Heart left ventricle (tissue), 16 donors: Measurements from ENCODE around the gene CDK6. TPM values are rescaled to one million over a fixed set of nuclear protein-coding genes. Genes with fewer than 3 reads are reported as not detected.

Source experiments
- ATAC-seq, 4 donors: fragments of 200-7000 bp; cut with Tn5 transposase; one replicate each; pipeline ENCODE4 v1.9.1; 2020 to 2022; ENCODE audit warnings: moderate library complexity in 4 of 4, mild to moderate bottlenecking in 3 of 4, moderate number of reproducible peaks in 1 of 4
- DNase-seq, 5 donors: peaks; one replicate each; pipeline ENCODE4 v3.0.0-alpha.2; 2020
- H3K27ac ChIP-seq, 12 donors: fragments of 200-600 bp; sonication (generic) in 4 of 12; one replicate each; pipeline versions ENCODE4 v1.5.0 to v1.8.0; 2016 to 2022; ENCODE audit warnings: mild to moderate bottlenecking in 2 of 12
- H3K27me3 ChIP-seq, 9 donors: fragments of 200-600 bp; sonication (generic) in 2 of 9; one replicate each; pipeline versions ENCODE4 v1.5.1 to v1.8.0; 2016 to 2022; ENCODE audit warnings: mild to moderate bottlenecking in 3 of 9
- H3K36me3 ChIP-seq, 9 donors: fragments of 200-600 bp; sonication (generic) in 2 of 9; one replicate each; pipeline versions ENCODE4 v1.5.0 to v1.8.0; 2018 to 2022; ENCODE audit warnings: mild to moderate bottlenecking in 2 of 9
- H3K4me1 ChIP-seq, 12 donors: fragments of 200-600 bp; sonication (generic) in 4 of 12; one replicate each; pipeline versions ENCODE4 v1.5.0 to v1.8.0; 2016 to 2022; ENCODE audit warnings: mild to moderate bottlenecking in 3 of 12
- H3K4me3 ChIP-seq, 12 donors: fragments of 200-600 bp; sonication (generic) in 4 of 12; one replicate each; pipeline versions ENCODE4 v1.5.0 to v1.8.0; 2017 to 2022; ENCODE audit warnings: mild to moderate bottlenecking in 9 of 12, moderate library complexity in 4 of 12
- H3K9me3 ChIP-seq, 12 donors: fragments of 200-600 bp; sonication (generic) in 4 of 12; one replicate each; pipeline versions ENCODE4 v1.5.0 to v1.8.0; 2016 to 2022; ENCODE audit warnings: mild to moderate bottlenecking in 1 of 12
- POLR2A ChIP-seq, 2 donors: fragments of 450-650 bp; IDR thresholded peaks; one replicate each; pipeline ENCODE4 v1.6.1; 2017; ENCODE audit warnings: antibody characterized with exemption in 2 of 2, mild to moderate bottlenecking in 2 of 2, moderate library complexity in 2 of 2
- WGBS, 4 donors: extraction: QIAGEN DNeasy Blood & Tissue Kit in 2 of 4; methylation state at CpG; one replicate each; pipeline versions ENCODE4 v1.1.5 to v1.1.7; 2013 to 2018; 5-methylcytosine and 5-hydroxymethylcytosine counted together
- intact Hi-C, 10 donors: fragments of 100-400 bp; cut with DNase I; formaldehyde crosslinking; loops; one replicate each; pipeline versions ENCODE4 v1.11.1 to v1.14.2; 2022
- polyA plus RNA-seq, 2 donors: library from polyadenylated mRNA; stranded (reverse); fragments of 200-250 nt; gene quantifications; one replicate each; pipeline ENCODE4 v1.2.3, GENCODE V29; 2013
- total RNA-seq, 9 donors: library from RNA; depleted of rRNA in 2 of 9; stranded (reverse); fragments of >200 nt in 2 of 9; fragmentation: NEBNext Ultra II Directional in 3 of 9; extraction: Animal tissue kit (Norgen Biotek cat#: 25700) in 3 of 9; gene quantifications; one replicate each; pipeline versions ENCODE4 v1.1.0 to v1.2.4, GENCODE V29; 2016 to 2023
- TF ChIP-seq, protein P1 (sequence below), 12 donors: fragments of 200-600 bp; sonication (generic) in 4 of 12; IDR thresholded peaks; one replicate each; pipeline versions ENCODE4 v1.5.0 to v1.8.0; 2018 to 2022; ENCODE audit warnings: antibody characterized with exemption in 12 of 12, mild to moderate bottlenecking in 5 of 12
- donor health status: ischemic (EF 13 %, LVEDD 7.1; RV severe dilation, severe dysfunction).
- donor health status: healthy with polysubstance abuse.
- donor health status: DM: no; HTN: yes; CAD: no.
- donor health status: DM: no; HTN: no; CAD: no.
- donor health status: ischemic (EF 25% LVEDD 6.9; RV normal size, moderate dysfunction).
- donor health status: ischemic (EF 25% LVEDD 5.7; RV mildly dilated, moderate dysfunction).
- donor health status: healthy.
- donor health status: DM: yes; HTN: yes; CAD: no.
- donor health status: ischemic (EF 35%, LVEDD 5.7; RV mildly dilated, moderate dysfunction).
- donor health status: nonischemic (EF 11% LVEDD 7.7; RV severe dilation, severe dysfunction).
- donor health status: DM: yes; HTN: yes; CAD: no.
- donor health status: PGD.
- donor health status: ischemic (EF 29% LVEDD 5.4; RV normal size, mild dysfunction).
- donor health status: nonischemic (EF 23%, LVEDD 6.1; RV moderate dilation, normal function).

CDK6 gene
- total and polyA plus RNA-seq, 11 donors = 2.2 to 40.5 (median 18.7) TPM

DNA sequence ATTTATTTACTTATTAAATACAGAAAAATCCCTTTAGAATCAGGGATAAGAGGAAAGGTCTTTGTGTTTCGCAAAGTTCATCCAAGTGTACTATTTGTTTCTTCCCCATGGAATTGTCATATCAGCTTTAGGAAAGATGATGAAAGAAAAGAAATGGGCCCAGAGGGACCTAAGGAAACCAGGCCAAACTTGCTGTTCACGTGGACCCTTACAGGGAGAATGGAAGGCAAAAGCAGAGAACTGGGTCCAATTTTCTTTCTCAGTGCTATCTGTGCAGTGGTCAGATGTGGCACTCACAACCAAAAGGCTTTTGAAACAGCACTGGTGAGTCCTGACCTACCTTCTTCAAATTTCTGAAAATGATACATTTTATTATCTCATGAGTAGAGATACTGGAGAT, 192.6 kb downstream of the CDK6 start:
- DNase-seq (no peak), ATAC-seq (peak in 1 of 4 donors; percentile 17)
- Histone ChIP-seq H3K27ac (peak overlapping the region in 9 of 12 donors; percentile 1 to 66 (median 44)), H3K9me3 (no peaks in the 10 kb centered on the region), H3K4me3 (no peak overlapping the region), H3K4me1 (peaks cover 9 to 73% (median 24%) of the 10 kb centered on the region in 12 donors), H3K36me3 (no peaks in the 10 kb centered on the region), H3K27me3 (no peaks in the 10 kb centered on the region)
- no peak for TF ChIP-seq POLR2A (IDR thresholded peaks at IDR 0.05)
- TF ChIP-seq, protein P1, sequence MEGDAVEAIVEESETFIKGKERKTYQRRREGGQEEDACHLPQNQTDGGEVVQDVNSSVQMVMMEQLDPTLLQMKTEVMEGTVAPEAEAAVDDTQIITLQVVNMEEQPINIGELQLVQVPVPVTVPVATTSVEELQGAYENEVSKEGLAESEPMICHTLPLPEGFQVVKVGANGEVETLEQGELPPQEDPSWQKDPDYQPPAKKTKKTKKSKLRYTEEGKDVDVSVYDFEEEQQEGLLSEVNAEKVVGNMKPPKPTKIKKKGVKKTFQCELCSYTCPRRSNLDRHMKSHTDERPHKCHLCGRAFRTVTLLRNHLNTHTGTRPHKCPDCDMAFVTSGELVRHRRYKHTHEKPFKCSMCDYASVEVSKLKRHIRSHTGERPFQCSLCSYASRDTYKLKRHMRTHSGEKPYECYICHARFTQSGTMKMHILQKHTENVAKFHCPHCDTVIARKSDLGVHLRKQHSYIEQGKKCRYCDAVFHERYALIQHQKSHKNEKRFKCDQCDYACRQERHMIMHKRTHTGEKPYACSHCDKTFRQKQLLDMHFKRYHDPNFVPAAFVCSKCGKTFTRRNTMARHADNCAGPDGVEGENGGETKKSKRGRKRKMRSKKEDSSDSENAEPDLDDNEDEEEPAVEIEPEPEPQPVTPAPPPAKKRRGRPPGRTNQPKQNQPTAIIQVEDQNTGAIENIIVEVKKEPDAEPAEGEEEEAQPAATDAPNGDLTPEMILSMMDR (IDR thresholded peaks at IDR 0.05) = no peak
- 56 to 68% (median 59%) methylated on average over 2 of the region's 2 CpGs for WGBS, 4 donors
- intact Hi-C loops = no loop called here

DNA sequence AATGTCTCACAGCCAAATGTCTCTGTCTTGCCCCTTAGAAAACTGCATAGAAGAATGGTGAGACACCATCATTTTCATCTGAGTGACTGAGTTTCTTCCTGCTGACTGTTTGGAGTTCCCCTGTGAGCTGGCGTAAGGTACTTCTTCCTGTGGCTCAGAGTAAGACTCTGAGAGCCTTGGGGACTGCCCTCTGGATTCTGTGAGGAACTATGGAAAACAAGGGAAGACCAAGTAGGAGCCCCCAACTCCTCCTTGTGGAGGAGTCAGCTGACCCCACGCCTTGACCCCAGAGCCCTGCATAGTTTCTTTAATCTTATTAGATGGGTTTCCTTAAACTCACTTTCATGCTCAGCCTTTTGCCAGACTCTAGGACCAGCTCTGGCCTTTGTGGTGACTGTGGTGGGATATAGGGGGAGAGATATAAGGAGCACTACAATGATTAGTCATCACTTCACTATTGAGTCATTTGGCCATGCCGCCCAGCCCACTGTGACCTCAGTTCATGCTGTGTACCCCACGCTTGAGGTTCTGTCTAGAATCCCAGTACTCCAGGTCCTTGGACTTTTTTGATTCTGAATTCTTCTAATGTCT, 194.4 kb downstream of the CDK6 start:
- H3K36me3 ChIP-seq = no peaks in the 10 kb centered on the region
- DNase-seq = no peak
- TF ChIP-seq POLR2A (IDR thresholded peaks at IDR 0.05) = no peak
- TF ChIP-seq, protein P1 (IDR thresholded peaks at IDR 0.05) = no peak
- intact Hi-C loops = no loop called here
- peak overlapping the region in 1 of 12 donors; percentile 50 for H3K27ac ChIP-seq
- no peak overlapping the region for H3K4me3 ChIP-seq
- H3K4me1 ChIP-seq = peaks cover 9 to 73% (median 24%) of the 10 kb centered on the region in 12 donors
- no peak for ATAC-seq
- H3K27me3 ChIP-seq = no peaks in the 10 kb centered on the region
- H3K9me3 ChIP-seq = no peaks in the 10 kb centered on the region
- 72 to 91% (median 84%) methylated on average over 4 of the region's 4 CpGs for WGBS, 4 donors

DNA sequence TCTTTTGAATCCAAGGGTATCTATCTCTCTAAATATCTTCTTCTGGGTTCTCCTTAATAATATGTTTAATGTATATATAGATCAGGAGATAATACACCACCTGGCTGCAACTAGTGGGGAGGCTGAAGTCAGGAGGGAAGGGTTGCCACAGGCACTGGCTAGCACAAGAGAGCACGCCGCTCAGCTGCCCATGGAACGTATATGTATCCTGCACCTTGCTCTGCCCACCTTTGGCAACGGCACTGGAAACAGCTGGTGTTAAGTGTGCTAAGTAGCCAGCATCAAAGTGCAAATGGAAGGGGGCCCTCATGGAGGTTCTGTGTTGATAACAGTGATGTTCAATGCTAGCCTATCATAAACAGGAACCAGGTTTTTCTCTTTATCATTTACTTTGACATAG, 196.4 kb downstream of the CDK6 start:
- ATAC-seq (no peak), DNase-seq (peak in 1 of 5 donors; percentile 30)
- WGBS, 4 donors = 42 to 76% (median 61%) methylated on average over 2 to 4 of the region's 4 CpGs
- peaks cover 7 to 69% (median 20%) of the 10 kb centered on the region in 12 donors for H3K4me1 ChIP-seq
- no peak for TF ChIP-seq POLR2A (IDR thresholded peaks at IDR 0.05)
- TF ChIP-seq, protein P1 (IDR thresholded peaks at IDR 0.05) = no peak
- no peaks in the 10 kb centered on the region for H3K36me3 ChIP-seq
- H3K4me3 ChIP-seq = no peak overlapping the region
- intact Hi-C loops = loop anchor here in 3 of 10 donors (10.0 kb wide), 2 partner anchors 45 to 55 kb away; no protein-coding TSS in a partner anchor
- no peaks in the 10 kb centered on the region for H3K9me3 ChIP-seq
- no peaks in the 10 kb centered on the region for H3K27me3 ChIP-seq
- peak overlapping the region in 1 of 12 donors; percentile 48 for H3K27ac ChIP-seq

DNA sequence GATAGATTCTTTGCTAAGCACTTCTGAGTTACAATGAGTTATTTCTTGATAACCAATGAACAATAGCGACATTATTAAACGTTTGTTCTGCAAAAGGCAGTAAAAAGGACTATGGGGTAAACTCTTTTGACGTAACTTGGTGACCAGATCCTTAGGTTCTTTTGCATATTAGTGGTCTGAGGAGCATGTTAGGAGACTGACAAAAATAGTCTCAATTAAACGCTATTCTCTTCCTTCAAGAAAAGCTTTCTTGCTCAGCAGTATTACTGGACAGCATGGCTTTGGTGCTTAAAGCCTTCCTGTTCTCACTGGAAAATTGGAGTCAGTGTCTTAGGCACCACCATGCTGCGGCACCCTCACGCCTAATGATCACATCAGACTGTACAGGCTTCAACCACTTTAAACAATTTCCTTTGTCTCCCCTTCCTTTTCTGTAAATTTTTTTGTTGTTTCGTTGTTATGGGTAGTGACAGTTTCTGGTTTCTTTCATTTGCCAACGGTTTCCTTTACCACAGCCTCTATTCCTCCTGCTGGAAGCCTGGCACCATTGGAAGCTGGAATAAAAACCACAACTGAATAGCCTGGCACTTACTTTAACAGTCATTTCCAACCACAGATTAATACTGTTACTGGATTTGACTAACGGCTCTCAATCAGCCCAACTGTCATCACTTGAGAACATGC, 197.0 kb downstream of the CDK6 start:
- 61 to 75% (median 69%) methylated on average over 9 of the region's 9 CpGs for WGBS, 4 donors
- no peak for DNase-seq
- no peak overlapping the region for H3K4me3 ChIP-seq
- peaks cover 7 to 69% (median 20%) of the 10 kb centered on the region in 12 donors for H3K4me1 ChIP-seq
- H3K36me3 ChIP-seq = no peaks in the 10 kb centered on the region
- peak in 1 of 4 donors; percentile 41 for ATAC-seq
- intact Hi-C loops = loop anchor here in 3 of 10 donors (10.0 kb wide), 2 partner anchors 45 to 55 kb away; no protein-coding TSS in a partner anchor
- no peaks in the 10 kb centered on the region for H3K27me3 ChIP-seq
- no peaks in the 10 kb centered on the region for H3K9me3 ChIP-seq
- H3K27ac ChIP-seq = peak overlapping the region in 2 of 12 donors; percentile 5 to 48
- TF ChIP-seq, protein P1 (IDR thresholded peaks at IDR 0.05) = no peak
- TF ChIP-seq POLR2A (IDR thresholded peaks at IDR 0.05) = no peak
